GM20431 (cell line): Measurements from ENCODE around the gene FRYL.
"Not testable (repeated sequence)": the region's sequence is repeated elsewhere in the genome, so short reads cannot be mapped to it uniquely, and the experiment has no call there.

Source experiments
- in situ Hi-C: fragments of 300-500 bp; cut with MseI, MboI; formaldehyde crosslinking; loops from one replicate; pipeline ENCODE4 v1.15.0; 2020; ENCODE audit warnings: low sequenced_read_pairs; ENCODE audit not compliant: unreplicated experiment

Gene FRYL

DNA sequence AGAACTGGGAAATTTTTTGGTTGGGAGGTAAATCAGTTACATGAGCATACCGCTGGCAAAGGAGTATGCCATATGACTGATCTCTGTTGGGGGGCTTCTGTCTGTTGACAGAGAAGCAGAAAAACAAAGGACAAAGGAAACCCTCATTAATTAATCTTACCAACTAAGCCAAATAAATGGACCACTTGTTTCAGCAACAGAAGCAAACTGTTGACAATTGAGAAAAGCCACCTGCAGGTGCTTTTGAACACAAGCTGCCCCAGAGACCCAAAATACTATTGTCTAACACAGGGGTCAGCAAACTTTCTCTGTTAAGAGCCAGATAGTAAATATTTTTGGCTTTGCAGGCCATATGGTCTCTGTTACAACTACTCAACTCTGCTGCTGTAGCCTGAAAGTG is 7.0 kb upstream of the FRYL start:
- in situ Hi-C loops: no loop called here

GRCh38 chr4:48786549-48786948 is 6.5 kb upstream of the FRYL start:
- in situ Hi-C loops: no loop called here

GRCh38 chr4:48785302-48785701 is 5.2 kb upstream of the FRYL start:
- in situ Hi-C loops: no loop called here

- in situ Hi-C loops: no loop called here
These were observed 1.9 kb upstream of the FRYL start for GRCh38 chr4:48781968-48782367.

DNA sequence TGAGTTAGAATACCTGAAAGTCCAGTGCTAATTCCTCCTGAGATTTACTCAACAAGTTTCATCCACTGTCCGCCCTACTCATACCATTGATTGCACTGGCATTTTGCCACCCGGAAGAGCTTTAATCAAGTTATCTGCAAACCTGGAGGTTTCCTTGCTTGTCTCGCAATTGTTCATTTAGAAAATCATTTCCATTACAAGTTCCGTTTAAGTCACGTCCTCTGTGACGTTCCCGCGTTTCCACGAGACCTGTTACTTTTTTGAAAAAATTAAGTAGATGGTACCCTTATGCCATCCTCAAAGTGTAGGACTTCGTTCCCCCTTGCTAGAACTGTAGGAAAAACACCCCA is 761 bp upstream of the FRYL start:
- in situ Hi-C loops: no loop called here

- in situ Hi-C loops: no loop called here
These were observed 733 bp downstream of the FRYL start for GRCh38 chr4:48779095-48779997.

DNA sequence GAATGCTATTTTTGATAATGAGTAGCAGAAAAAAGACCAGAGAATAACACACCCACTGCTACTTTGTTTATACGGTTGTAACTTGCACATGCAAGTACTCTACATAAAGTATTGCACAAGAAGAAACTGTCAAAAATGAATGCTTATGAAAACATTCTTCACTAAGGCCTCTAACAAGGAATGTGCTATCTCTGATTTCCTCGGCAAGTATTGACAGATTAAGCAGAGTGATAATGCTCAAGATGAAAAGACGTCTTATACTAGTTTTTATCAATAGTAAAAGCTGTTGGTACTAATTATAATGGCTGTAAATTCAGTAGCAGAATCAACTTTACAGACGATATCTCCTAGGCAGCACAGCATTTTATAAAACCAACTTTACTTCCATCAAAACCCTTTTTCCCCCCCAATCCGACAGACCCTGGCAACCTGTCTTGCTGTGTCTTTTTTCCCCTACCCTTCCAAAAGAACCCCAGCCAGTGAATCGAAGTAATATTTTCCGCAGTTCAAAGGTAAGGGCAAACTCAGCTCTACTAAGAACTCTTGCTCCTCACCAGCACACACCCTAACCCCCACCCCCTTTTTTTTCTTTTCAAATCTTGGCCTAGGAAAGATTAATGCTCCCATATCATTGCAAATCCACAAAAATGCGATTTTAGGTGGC is 1.5 kb downstream of the FRYL start:
- in situ Hi-C loops: no loop called here

GRCh38 chr4:48777739-48778138 is 2.3 kb downstream of the FRYL start:
- in situ Hi-C loops: no loop called here

DNA sequence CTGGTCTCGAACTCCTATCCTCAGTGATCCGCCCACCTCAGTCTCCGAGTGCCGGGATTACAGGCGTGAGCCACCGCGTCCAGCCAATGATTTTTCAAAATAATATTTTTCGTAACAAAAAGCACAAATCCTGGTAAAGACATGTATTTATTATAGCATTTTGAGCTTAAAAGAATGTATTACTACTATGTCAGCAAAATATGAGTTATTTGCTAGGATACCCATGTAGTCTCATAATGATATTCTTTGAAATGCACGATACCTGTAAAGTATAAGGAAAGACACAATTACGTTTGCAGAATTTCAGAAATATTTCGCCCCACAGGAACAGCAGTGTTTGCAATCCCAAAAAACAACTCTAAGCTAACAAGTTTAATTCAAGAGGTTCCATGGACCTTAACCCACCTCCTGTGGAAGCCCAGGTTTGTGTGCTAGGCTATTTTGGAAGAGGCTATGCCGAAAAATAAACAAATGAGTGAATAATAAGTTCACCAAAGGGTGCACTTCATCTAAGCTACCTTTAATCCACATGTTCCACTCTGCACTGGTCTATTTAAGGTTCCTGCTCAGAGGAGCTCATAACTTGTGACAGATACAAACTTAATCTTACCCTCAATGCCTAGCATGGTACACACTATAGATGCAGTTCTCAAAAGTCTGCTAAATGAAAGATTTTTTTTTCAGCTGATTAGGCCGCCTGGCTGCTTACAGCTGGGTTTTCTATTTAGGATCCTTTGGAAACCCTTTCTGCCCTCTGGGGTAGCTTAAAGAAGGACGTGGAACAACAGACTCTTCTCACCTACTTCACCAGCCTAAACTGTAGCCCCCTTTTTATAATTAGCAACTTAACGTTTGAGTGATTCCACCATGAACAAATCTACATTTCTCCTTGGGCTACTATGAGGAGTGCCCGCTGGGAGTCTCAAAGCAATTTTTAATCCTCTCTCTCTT is 5.0 kb downstream of the FRYL start:
- in situ Hi-C loops: no loop called here

GRCh38 chr4:48772556-48772955 is 7.5 kb downstream of the FRYL start:
- in situ Hi-C loops: no loop called here

DNA sequence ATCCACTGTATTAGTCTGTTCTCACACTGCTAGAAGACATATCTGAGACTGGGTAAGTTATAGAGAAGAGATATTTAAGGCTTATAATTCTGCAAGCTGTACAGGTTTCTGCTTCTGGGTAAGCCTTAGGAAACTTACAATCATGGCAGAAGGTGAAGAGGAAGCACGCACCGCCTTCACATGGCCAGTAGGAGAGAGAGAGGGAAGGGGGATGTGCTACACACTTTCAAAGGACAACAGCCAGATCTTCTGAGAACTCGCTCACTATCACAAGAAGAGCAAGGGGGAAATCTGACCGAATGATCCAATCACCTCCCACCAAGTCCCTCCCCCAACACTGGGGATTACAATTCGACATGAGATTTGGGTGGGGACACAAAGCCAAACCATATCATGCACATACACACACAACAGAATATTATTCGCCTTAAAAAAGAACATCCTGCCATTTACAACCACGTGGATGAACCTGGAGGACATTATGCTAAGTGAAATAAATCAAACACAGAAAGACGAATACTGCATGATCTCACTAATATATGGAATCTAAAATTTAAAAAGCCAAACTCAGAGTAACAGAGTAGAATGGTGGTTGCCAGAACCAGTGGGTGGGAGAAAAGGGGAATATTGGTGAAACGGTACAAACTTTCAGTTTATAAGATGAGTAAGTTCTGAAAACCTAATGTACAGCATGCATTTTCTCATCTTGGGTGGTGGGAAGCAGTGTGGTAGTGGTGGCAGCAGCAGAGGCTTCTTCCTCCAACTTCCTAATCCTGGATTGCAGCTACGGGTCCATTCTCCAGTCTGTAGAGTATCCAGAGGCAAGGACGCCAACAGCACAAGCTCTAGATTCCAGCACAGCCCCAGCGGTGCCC is 12.8 kb downstream of the FRYL start:
- in situ Hi-C loops: no loop called here

DNA sequence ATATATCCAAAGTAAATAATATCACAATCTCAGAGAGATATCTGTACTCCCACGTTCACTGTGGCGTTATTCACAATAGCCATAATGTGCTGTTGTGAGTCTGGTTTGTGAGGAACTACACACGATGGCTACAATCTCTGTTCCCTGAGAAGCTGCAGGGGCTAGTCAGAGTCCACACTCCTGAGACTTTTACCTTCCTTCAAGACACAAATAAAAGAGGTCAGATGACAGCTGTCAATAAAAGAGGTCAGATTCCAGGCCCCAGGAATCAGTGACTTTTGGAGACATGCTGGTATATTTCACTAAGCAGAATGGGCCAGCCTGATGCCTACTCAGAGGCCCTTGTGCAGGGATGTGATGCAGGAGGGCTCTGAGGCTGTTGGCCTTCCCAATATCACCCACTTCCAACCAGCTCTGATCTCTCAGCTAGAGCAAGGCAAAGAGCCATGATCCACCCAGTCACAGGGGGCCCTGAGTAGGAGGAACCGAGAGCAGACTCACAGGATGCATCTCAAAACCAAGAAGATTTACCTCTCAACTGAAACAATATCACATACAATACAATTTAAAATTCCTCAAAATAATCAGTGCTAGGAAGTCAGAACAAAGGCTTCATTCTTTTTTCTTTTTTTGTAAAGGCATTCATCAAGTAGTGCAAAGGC is 13.8 kb downstream of the FRYL start:
- in situ Hi-C loops: no loop called here

DNA sequence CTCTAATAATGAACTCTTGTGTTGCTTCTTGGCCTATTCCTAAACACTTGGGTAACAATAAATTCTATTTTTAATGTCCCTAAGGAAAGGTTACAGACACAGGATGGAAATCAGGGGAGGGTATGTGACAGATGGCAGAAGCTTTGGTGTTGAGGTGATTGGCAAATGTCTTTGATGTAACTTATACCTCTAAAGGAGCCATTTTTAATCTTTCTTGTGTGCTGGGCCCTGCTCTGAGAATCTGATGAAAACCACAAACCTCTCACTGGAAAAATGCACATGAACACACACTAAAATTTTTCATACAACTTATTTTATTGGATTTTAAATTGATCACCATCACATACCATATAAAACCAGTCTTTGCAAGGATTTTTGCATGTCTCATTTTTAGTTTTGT is 17.7 kb downstream of the FRYL start:
- in situ Hi-C loops: no loop called here

GRCh38 chr4:48761286-48761685 is 18.8 kb downstream of the FRYL start:
- in situ Hi-C loops: no loop called here

DNA sequence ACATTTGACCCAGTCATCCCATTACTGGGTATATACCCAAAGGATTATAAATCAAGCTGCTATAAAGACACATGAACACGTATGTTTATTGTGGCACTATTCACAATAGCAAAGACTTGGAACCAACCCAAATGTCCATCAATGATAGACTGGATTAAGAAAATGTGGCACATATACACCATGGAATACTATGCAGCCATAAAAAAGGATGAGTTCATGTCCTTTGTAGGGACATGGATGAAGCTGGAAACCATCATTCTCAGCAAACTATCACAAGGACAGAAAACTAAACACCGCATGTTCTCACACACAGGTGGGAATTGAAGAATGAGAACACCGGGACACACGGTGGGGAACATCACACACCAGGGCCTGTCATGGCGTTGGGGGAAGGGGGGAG is 21.4 kb downstream of the FRYL start:
- in situ Hi-C loops: not testable (repeated sequence)

DNA sequence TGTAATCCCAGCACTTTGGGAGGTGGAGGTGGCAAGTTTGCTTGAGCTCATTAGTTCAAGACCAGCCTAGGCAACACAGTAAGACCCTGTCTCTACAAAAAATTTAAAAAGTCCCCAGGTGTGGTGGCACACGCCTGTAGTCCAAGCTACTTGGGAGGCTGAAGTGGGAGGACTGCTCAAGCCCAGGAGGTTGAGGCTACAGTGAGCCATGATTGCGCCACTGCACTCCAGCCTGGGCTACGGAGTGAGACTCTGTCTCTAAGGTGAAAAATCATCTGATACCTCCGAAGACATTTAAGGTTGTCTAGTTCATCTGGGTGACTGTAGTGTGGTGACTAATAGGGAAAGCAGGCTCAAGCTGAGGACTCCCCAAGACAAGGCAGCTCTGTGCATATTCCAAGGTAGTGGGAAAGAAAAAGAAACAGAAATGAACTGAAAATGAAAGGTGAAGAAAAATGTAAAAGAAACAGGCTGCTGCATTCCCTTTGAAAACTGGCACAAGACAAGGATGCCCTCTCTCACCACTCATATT is 23.3 kb downstream of the FRYL start:
- in situ Hi-C loops: no loop called here

- in situ Hi-C loops: no loop called here
These were observed 24.8 kb downstream of the FRYL start for GRCh38 chr4:48755281-48755680.

- in situ Hi-C loops: no loop called here
These were observed 26.9 kb downstream of the FRYL start for GRCh38 chr4:48753159-48753558.

GRCh38 chr4:48752726-48753125 is 27.4 kb downstream of the FRYL start:
- in situ Hi-C loops: no loop called here
